GM12878 (cell line): ENCODE data around the gene MMEL1.

Experiments
- FOS ChIP-seq: IDR thresholded peaks from 3 replicates; pipeline ENCODE4 v1.6.1; 2011; ENCODE audit warnings: borderline replicate concordance; ENCODE audit not compliant: insufficient read length; ENCODE audit errors: extremely low read depth
- TARDBP ChIP-seq: IDR thresholded peaks from 2 replicates; pipeline ENCODE4 v1.6.1; 2016; ENCODE audit warnings: borderline replicate concordance

- TF ChIP-seq TARDBP (no peak), FOS (no peak)
These were observed 88.5 kb downstream of the MMEL1 start for GRCh38 chr1:2544093-2544874.
